Fibroblast of peridontal ligament (primary cell): ENCODE data around the gene SUOX.
A peak's percentile ranks its signal among the peaks of the same experiment; 100 is the strongest.
"Not testable (repeated sequence)": the region's sequence is repeated elsewhere in the genome, so short reads cannot be mapped to it uniquely, and the experiment has no call there.

Experiments
- DNase-seq: peaks from one replicate; pipeline ENCODE4 v3.0.0-alpha.2; 2010; ENCODE audit errors: extremely low read depth

Gene SUOX

GRCh38 chr12:55983232-55983842, 13.7 kb upstream of the SUOX start:
- DNase-seq, result no peak

DNA sequence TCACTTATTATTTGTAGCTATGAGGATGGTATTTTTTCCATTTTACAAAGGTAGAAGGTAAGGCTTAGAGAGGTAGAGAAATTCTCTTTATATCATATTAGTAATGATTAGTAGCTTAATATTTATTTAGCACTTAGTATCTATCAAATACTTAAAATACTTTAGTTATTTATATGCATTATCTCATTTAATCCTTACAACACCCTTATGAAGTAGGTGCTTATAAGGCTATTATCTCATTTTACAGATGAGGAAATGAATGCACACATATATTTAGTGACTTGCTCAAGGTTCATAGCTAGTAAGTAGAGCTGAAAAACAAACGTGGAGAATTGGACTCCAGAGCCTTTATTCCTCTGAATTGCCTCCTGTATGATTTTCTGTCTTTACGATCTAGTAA, 12.2 kb upstream of the SUOX start:
- no peak for DNase-seq

DNA sequence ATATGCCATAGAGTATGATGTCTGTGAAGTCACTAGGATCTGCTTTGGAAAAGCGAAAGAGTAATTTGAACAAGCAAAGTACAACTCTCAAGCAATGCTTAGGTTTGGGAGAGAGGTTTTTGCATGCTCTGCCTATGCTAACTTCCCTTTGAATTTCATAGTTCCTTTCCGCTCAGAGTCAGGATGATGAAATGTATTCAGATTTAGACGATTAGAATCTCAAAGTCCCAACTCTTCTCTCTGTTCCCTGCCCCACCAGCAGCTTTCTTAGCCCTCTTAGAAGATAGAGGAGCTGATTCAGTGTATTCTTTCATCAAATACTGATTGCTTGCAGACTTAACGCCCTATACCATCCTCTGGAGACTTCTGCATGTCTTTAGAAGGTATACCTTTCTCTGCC, 11.7 kb upstream of the SUOX start:
- no peak for DNase-seq

- not testable (repeated sequence) for DNase-seq
Measured at GRCh38 chr12:55985976-55986375, 11.1 kb upstream of the SUOX start.

GRCh38 chr12:55991110-55991509, 6.0 kb upstream of the SUOX start:
- DNase-seq, result no peak

DNA sequence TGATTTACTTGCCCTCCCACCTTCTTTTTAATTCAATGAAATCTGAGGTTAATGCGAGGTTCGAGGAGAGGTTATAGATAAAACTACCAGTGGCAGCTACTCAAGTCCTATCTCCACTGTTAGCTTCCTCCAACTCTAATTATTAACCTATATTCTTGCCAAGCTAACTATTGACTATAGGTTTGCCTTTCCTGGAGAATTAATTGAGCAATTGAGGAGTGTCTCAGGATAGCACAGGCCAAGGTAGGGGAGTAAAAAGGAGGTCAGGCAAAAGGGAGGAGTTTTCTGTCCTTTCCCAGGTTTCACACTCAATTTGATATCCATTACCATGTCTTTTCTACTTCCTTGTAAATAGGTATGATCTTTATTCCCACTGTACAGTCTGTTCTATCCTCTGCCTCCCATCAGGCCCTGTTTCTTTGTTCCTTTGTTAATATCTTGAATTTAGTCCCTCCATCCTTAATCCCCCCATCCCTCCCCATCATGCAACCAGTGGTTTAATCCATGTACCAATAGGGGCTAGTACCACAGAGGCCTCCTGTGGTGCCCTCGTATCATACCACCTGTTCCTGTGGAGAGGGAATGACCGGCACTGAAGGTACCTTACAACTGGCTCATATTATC, 3.7 kb upstream of the SUOX start:
- DNase-seq, result no peak

DNA sequence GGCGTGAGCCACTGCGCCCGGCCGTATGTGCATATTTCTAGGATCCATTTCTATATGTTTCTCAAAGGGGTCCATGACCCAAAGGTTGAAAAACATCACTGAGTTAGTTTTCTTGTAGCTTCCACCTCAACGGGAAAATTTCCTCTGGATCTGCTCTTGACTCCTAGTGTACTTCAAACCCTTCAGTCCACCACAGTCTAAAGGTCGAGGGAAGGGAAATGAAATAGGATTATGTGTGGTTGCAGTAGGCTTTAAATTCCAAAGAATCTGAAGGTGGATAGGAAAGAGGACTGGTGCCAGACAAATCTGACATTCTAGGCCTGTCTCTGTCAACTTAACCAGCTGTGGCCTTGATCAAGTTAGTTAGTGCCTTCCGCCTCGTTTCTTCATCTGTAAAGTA, 1.7 kb upstream of the SUOX start:
- no peak for DNase-seq

GRCh38 chr12:55996201-55996714, 818 bp upstream of the SUOX start:
- peak; percentile 78 for DNase-seq

GRCh38 chr12:55997535-55997859, 421 bp downstream of the SUOX start:
- DNase-seq, result no peak

DNA sequence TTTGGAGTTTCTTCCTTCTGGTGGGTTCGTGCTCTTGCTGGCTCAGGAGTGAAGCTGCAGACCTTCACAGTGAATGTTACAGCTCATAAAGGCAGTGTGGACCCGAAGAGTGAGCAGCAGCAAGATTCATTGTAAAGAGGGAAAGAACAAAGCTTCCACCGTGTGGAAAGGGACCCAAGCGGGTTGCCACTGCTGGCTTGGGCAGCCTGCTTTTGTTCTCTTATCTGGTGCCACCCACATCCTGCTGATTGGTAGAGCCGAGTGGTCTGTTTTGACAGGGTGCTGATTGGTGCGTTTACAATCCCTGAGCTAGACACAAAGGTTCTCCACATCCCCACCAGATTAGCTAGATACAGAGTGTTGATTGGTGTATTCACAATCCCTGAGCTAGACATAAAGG, 2.4 kb downstream of the SUOX start:
- not testable (repeated sequence) for DNase-seq

DNA sequence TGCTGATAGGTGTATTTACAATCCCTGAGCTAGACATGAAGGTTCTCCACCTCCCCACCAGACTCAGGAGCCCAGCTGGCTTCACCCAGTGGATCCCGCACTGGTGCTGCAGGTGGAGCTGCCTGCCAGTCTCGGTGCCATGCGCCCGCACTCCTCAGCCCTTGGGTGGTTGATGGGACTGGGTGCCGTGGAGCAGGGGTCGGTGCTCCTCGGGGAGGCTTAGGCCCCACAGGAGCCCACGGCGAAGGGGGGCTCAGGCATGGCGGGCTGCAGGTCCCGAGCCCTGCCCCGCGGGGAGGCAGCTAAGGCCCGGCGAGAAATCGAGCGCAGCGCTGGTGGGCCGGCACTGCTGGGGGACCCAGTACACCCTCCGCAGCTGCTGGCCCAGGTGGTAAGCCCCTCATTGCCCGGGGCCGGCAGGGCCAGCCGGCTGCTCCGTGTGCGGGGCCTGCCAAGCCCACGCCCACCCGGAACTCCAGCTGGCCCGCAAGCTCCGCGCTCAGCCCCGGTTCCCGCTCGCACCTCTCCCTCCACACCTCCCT, 3.0 kb downstream of the SUOX start:
- DNase-seq, result not testable (repeated sequence)

DNA sequence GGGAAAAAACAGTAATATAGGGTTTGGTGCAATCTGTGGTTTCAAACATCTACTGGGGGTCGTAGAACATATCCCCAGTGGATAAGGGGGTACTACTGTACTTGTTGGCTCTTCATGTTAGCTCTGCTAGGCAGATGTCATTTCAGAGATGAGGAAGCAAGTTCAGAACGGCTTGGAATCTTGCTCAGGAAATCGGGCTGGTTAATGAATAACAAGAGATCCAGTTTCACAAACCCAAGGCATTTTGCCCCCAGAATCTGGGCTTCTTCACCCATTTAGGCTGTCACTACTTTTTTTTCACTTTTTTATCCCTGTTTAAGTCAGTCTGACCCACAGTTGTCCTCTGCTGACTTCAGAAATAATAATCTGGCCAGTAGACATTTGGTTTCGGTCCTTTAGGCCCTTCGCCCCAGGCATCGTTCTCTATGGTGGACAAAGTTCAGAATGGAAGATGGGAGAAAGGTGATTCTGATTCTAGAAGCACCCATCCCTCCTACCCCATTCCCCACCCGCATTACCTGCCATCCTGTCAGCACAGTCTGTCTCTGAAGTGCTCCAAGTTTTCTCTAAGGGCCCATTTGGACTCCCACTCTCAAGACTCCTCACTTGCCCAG, 4.5 kb downstream of the SUOX start:
- no peak for DNase-seq

DNA sequence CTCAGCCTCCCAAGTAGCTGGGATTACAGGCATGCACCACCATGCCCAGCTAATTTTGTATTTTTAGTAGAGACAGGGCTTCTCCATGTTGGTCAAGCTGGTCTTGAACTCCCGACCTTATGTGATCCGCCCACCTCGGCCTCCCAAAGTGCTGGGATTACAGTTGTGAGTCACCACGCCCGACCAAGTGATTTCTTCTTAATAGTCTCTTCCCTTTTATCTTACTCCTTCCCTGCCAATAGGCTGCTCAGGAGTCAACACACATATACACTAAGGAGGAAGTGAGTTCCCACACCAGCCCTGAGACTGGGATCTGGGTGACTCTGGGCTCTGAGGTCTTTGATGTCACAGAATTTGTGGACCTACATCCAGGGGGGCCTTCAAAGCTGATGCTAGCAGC, 6.3 kb downstream of the SUOX start:
- not testable (repeated sequence) for DNase-seq

GRCh38 chr12:56004211-56004610, 7.1 kb downstream of the SUOX start:
- DNase-seq, result no peak

DNA sequence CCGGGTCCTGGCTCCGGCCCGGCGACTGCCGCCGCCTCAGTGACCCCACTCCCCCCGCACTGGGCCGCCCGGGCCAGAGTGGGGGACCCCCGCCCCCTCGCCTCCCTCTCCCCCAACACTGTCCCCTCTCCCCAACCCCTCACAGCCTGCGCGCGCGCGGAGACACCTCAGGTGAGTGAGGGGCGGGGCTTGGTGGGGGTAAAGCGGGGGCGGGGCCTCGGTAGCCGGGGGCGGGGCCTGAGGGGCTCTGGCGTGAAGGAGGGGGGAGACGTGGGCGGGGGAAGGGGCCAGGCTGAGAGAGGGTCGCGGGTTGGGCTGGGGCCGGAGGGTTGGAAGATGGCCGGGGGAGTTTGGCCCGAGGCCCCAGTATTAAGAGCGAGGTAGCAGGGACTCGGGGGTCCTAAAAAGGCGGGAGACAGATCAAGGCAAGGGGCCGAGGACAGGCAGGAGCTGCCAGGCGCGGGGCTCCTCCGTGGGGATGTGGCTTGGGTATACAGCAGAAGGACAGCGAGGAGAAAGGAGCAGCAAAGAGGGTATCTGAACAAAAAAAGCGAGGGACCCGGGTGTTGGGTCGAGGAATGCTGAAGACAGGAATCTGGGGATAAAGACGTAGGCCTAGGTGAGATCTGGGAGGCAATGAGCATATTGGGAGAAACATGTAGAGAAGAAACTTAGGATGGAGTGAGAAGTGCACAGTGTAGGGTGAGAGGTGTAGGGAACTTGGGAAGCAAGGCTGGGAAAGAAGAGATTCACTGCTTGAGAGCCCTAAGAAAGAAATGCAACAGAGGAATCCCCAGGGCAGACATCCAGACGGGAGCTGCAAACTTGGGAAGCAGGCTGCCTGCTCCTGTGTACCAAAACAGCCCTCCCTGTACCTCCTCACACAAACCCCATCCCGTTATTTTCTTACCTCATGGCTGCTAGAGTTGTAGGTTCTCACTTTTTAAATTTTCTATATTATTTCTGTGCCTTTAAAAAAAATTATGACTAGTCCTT, 10.8 kb downstream of the SUOX start:
- DNase-seq, result peak; percentile 29

DNA sequence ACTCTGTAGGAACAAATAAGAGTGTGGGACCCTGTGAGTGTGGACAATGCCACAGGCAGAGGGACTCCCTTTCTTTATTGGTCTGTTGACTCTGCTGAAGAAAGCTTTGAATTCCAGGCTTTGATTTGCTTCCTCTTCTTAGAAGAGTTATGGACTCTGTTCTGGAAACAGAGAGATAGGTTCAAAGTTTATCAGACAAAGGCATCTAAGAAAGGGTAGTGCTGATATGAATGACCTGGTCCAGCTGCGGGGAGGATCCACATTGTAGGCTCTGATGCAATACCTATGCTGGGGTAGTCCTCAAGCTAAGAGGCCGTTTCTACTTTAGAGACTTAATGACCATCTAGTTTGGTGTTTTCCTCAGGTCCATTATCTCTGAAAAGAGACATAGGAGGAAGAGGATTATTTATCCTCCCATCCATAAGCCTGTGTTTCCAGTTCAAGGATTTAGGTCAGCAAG, 13.1 kb downstream of the SUOX start:
- DNase-seq, result no peak

DNA sequence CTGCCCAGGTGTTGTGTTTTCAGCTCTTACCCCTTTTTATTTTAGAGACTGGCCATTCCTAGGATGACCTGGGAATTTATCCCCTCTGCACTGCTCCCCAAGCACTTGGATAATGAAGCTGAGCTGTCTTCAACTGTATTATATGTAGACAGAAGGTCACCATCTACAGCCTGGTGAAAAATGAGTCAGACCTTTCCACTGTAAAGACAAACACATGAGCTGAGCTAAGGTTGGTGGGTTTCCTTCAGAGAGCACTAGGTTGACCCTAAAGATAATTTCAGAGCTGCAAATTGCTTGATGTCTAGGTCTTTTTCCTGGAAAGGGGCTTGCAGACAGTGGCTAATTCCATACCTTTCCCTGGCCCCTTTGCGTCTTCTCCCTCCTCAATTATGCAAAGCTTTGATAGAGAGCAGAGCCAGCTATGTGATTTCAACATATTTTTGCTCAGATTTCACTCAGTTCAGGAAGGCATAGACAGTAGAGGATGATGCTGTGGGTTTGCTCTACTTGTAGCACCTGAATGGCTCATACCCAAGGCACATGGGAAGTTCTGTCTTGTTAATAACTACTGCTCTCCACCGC, 14.5 kb downstream of the SUOX start:
- no peak for DNase-seq

DNA sequence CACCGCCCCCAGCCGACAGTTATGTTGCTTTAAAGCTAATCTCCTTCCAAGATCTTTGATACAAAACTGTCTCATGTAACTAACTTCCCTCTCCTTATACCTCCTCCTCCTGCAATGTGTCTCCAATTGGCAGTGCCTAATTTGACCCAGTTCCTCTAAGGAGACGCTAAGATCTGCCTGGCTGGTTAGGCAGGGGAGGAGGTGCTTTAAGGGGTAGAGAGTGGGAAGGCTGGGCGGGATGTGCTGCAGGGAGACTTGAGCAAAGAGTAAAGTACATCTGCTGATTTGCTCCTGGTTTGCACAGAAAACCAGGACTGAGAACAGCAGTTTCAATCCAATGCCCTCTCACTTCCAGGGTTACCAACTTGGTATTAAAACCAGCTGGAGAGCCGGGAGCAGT, 16.4 kb downstream of the SUOX start:
- DNase-seq, result no peak

GRCh38 chr12:56014205-56014604, 17.1 kb downstream of the SUOX start:
- DNase-seq, result no peak

DNA sequence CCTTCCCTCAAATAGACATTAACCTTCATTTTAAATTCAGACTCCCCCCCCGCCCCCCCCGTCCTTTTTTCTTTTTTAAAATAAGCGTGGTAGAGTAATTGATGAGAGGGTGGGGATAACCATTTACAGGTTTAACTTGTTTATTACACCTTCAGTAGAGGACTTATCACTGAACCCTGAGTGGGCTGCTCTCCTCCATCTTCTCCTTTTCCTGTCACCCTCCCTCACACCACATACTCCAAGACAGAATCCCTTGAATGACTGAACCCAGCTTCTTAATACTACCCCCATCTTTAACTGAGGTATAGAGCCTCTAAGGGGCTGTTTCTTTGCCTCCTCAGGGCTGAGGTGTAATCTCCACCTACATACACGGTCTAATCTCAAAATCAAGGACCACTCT, 20.1 kb downstream of the SUOX start:
- no peak for DNase-seq

DNA sequence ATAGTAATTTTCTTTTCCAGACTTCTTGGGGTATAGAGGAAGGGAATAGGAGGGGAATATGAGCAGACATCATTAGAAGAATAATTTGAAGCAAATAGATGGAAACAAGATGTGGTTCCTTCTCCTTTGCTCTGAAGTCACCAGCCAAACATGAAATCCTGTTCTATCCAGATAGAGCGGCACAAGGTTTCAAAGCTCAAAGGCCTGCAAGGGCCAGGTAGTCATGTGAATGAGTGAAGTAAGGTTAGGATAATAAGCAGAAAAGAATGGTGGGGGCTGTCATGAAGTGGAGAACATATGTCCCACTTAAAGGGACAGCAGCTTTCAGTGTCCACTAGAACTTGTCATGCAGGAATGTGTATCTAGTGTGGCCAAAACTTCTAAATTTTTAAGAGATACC, 21.3 kb downstream of the SUOX start:
- DNase-seq, result no peak
